Activated T-cell treated with anti-CD3 and anti-CD28 coated beads, Interleukin-2, amount 50 U/mL, for 72 hours (primary cell): ENCODE measurements around the gene SATB1. TPM values are rescaled to one million over a fixed set of nuclear protein-coding genes. Genes with fewer than 3 reads are reported as not detected.

Source experiments
- ATAC-seq, 2 donors: fragments of 150-1000 bp; cut with Tn5 transposase; replicated peaks in 1 of 2; 2 replicates each; pipeline ENCODE4 v1.10.0; 2021; ENCODE audit warnings: moderate library complexity in 2 of 2, mild to moderate bottlenecking in 1 of 2
- DNase-seq, 2 donors: peaks; one replicate each; pipeline ENCODE4 v3.0.0; 2021 to 2022; ENCODE audit warnings: mixed read lengths in 1 of 2
- H3K27ac Mint-ChIP-seq: one replicate; pipeline ENCODE4 v1.8.0; 2022; ENCODE audit warnings: mild to moderate bottlenecking, moderate library complexity, mixed read lengths
- H3K27me3 Mint-ChIP-seq: one replicate; pipeline ENCODE4 v1.8.0; 2022; ENCODE audit warnings: low read depth, mixed read lengths
- H3K36me3 Mint-ChIP-seq, 2 donors: one replicate each; pipeline ENCODE4 v1.8.0; 2022; ENCODE audit warnings: mixed read lengths in 2 of 2, mild to moderate bottlenecking in 1 of 2; ENCODE audit not compliant: insufficient read depth in 2 of 2
- H3K4me1 Mint-ChIP-seq: one replicate; pipeline ENCODE4 v1.8.0; 2022; ENCODE audit warnings: low read depth, mixed read lengths
- H3K4me3 Mint-ChIP-seq, 2 donors: one replicate each; pipeline ENCODE4 v1.8.0; 2022; ENCODE audit warnings: mild to moderate bottlenecking in 2 of 2, mixed read lengths in 2 of 2, moderate library complexity in 2 of 2
- H3K9me3 Mint-ChIP-seq, 2 donors: one replicate each; pipeline ENCODE4 v1.8.0; 2022; ENCODE audit warnings: mixed read lengths in 2 of 2
- total RNA-seq, 2 donors: library from RNA; stranded (reverse); gene quantifications; one replicate each; pipeline ENCODE4 v1.2.3, GENCODE V29; 2022

Gene SATB1
- total RNA-seq, 2 donors from 2014 or later: 716 to 962 TPM

DNA sequence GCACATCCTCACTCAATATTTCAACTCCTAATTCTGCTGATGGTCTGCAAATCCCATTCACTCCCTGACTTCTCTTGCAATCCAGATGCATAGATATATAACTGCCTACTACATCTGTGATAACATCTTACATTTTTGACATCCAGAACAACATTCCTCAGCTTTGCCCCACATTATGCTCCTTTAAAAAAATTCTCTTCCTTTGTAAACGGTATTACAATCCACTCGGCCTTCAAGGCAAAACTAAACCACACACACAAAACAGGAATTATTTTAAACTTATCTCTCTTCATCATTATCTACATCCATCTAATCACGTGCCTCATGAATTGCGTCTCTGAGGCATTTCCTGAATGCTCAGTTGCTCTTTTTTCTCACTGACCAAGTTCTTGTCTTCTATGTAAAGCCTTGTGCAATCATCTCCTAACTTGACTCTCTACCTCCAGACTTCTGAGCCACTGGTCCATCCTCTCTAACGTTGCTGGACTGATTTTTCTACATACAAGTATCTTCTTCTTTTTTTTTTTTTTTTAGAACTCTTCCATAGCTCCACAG lies 117.0 kb downstream of the SATB1 start:
- no peaks in the 10 kb centered on the region for H3K36me3 Mint-ChIP-seq
- H3K9me3 Mint-ChIP-seq: no peaks in the 10 kb centered on the region
- no peaks in the 10 kb centered on the region for H3K4me1 Mint-ChIP-seq
- H3K27ac Mint-ChIP-seq: no peak overlapping the region
- H3K4me3 Mint-ChIP-seq: no peak overlapping the region
- H3K27me3 Mint-ChIP-seq: no peaks in the 10 kb centered on the region
- ATAC-seq: no peak
- DNase-seq: no peak

DNA sequence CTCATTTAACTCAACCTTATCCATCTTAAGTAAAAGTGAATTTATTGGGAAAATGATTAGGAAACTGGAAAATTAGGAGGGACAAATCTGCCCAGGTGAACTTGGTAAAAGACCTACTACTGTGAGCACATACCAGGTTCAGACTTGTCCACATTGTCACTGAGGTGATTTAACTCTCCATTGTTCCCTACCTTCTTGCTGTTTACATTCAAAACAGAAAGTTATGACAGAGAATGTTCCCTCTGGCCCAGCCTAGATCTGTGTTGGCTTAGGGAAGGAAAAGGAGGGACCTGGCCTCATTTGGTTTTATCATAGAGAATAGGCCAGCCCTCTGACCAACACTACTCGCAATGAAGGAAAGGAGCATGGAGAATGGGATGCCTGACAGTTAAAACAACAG lies 117.6 kb downstream of the SATB1 start:
- Mint-ChIP-seq H3K4me1 (no peaks in the 10 kb centered on the region), H3K27ac (no peak overlapping the region), H3K9me3 (no peaks in the 10 kb centered on the region), H3K27me3 (no peaks in the 10 kb centered on the region), H3K36me3 (no peaks in the 10 kb centered on the region), H3K4me3 (no peak overlapping the region)
- no peak for DNase-seq
- no peak for ATAC-seq

DNA sequence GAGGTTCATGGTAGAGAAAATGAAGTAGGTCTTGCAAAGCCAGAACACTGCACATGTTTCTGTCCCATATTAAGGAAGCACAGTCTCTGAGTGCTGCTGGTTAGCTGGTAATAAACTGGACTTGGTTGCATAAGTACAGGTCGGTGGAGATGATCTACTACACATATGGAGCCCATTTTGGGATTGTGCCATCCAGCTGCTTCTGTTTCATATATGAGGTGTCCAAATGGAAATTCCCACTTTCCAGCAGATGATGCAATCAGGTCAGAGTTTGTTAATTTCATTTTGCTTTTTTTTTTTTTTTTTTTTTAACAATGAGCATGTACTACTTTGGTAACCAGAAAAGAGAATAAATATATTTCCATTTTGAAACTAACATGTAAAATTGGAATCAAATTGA lies 122.6 kb downstream of the SATB1 start:
- ATAC-seq (no peak), DNase-seq (no peak)
- H3K27ac Mint-ChIP-seq: no peak overlapping the region
- no peak overlapping the region for H3K4me3 Mint-ChIP-seq
- H3K4me1 Mint-ChIP-seq: no peaks in the 10 kb centered on the region
- H3K27me3 Mint-ChIP-seq: no peaks in the 10 kb centered on the region
- H3K9me3 Mint-ChIP-seq: peaks cover 3% of the 10 kb centered on the region in 2 donors
- peaks cover 0 to 4% of the 10 kb centered on the region in 2 donors for H3K36me3 Mint-ChIP-seq

DNA sequence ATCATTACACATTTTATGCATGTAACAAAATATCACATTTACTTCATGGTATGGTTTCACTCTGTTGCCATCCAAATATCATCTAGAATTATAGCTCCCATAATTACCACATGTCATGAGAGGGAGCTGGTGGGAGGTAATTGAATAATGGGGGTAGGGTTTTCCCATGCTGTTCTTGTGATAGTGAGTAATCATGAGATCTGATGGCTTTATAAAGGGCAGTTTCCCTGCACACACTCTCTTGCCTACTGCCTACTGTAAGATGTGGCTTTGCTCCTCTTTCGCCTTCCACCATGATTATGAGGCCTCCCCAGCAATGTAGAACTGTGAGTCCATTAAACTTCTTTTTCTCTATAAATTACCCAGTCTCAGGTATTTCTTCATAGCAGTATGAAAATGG lies 123.4 kb downstream of the SATB1 start:
- no peak overlapping the region for H3K4me3 Mint-ChIP-seq
- H3K9me3 Mint-ChIP-seq: peaks cover 8 to 9% of the 10 kb centered on the region in 2 donors
- ATAC-seq: no peak
- no peaks in the 10 kb centered on the region for H3K4me1 Mint-ChIP-seq
- DNase-seq: no peak
- H3K27ac Mint-ChIP-seq: no peak overlapping the region
- no peaks in the 10 kb centered on the region for H3K27me3 Mint-ChIP-seq
- peaks cover 5 to 11% of the 10 kb centered on the region in 2 donors for H3K36me3 Mint-ChIP-seq

DNA sequence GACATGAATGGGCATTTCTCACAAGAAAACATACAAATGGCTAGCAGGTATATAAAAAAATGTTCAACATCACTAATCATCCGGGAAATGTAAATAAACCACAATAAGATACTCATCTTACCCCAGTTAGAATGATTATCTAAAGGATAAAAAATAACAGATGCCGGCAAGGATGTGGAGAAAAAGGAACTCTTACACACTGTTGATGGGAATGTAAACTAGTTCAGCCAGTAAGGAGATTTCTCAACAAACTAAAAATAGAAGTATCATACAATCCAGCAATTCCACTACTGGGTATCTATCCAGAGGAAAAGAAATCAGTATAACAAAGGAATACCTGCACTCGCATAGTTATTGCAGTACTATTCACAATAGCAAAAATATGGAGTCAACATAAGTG lies 124.2 kb downstream of the SATB1 start:
- Mint-ChIP-seq H3K4me1 (no peaks in the 10 kb centered on the region), H3K4me3 (no peak overlapping the region), H3K36me3 (peaks cover 6 to 16% of the 10 kb centered on the region in 2 donors), H3K27me3 (no peaks in the 10 kb centered on the region), H3K9me3 (peaks cover 9 to 11% of the 10 kb centered on the region in 2 donors), H3K27ac (no peak overlapping the region)
- DNase-seq: no peak
- no peak for ATAC-seq

DNA sequence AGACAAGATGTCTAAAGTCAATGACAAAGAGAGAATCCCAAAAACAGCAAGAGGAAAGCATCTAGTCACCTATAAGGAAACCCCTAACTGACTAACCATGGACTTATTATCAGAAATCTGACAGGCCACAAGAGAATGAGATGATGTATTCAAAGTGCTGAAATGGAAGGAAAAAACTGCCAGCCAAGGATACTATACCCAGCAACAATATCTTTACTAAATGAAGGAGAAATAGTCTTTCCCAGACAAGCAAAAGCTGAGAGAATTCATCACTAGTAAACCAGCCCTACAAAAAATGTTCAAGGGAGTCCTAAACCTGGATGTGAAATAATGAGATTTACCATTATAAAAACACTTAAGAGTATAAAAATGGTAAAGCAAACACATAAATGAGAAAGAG lies 128.0 kb downstream of the SATB1 start:
- no peak overlapping the region for H3K27ac Mint-ChIP-seq
- H3K9me3 Mint-ChIP-seq: peaks cover 13% of the 10 kb centered on the region in 2 donors
- peaks cover 10 to 19% of the 10 kb centered on the region in 2 donors for H3K36me3 Mint-ChIP-seq
- ATAC-seq (no peak), DNase-seq (no peak)
- H3K27me3 Mint-ChIP-seq: no peaks in the 10 kb centered on the region
- H3K4me3 Mint-ChIP-seq: no peak overlapping the region
- H3K4me1 Mint-ChIP-seq: no peaks in the 10 kb centered on the region
